NCI-H128 (cell line): Measurements from ENCODE around the gene CTDSP2.
A peak's percentile ranks its signal among the peaks of the same experiment; 100 is the strongest.
"Not testable (repeated sequence)": the region's sequence is repeated elsewhere in the genome, so short reads cannot be mapped to it uniquely, and the experiment has no call there.

Source experiments
- DNase-seq: peaks from one replicate; lab custom pipeline; 2025; ENCODE audit not compliant: unreplicated experiment; lab: John Stamatoyannopoulos, UW

CTDSP2 gene

DNA sequence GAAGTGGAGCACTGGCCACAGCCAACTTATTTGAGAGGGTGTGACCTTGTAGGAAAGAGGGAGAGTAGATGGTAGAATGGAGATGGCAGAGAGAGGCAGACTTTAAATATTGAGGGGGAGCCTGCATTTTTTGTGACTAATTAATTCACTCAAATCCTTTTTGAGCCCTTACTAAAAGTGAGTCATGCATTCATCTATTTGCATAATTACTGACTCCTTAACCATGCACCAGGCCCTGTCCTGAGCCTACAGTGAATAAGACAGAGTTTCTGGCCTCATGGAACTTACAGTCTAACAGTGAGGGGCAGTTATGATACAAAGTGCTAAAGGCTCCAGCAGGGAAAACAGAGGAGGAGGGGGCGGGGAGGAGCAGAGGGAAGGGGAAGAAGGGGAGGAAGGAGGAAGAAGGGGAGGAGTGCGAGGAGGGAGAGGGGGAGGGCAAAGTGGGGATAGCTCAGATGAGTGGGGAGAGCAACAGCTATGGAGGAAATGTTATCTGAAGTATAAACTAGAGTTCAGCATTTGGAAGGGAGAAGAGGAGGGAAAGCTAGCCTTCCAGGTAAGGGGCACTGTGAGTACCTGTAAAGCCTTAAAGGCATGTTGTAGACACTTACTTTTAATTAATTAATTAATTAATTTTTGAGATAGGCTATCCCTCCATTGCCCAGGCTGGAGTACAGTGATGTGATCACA is 7.5 kb upstream of the CTDSP2 start:
- DNase-seq: no peak

DNA sequence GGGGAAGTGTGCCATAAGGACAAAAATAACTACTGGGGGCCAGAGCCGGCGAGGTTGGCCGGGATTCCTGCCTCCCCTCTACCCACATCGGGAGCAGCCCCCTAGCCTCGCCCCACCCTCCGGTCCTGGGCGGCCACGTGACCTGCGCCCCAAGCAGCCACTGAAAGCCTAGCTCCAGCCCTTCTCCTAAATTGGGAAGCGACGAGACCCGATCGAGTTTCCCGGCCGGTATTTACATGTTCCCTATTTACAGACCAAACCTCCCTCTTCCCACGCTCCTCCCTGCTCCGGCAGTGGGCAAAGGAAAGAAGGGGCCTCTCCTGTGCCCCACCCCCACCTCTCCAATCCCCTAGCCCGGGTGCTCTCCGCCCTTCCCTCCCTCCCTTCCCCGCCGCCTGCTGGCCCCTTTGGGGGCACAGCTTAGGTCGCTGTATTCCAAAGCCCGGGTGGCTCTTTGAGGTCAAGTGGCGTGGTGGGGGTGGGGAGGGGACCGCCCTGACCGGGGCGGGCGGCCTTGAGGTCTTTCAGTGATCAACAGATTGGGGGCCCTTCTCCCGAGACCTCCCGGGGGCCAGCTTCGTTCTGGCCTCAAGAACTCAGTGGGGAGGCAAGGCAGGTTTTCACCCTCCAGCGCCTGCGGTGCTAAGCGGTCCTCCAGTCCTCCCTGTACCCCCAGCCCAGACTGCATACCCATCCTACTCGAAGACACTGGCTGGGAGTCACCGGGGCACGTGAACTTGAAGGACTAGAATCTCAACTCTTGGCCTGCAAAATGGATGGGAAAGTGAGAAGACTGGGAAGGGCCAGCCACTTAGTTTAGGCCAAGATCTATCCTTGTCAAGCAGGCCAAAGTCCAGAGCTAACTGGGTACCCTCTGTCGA is 6.3 kb upstream of the CTDSP2 start:
- peak; percentile 49 for DNase-seq

DNA sequence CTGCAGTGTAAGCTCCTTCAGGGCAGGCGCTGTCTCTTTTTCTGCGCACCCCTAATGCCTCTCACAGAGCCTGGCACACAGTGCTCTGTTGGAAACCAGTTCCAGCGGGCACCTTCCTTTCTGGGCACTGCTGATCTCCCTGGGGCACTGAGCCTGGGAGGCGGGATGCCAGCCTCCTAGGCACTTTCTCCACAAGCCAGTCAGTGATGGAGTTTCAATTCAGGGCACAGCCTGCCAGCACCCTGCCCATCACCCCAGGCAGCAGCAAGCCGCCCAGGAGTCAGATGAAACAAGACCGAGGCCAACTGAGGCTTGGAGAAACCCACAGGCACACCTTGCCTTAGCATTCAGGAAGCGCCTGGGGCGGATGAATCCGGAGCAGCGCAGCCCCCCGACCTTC is 5.7 kb upstream of the CTDSP2 start:
- DNase-seq: no peak

DNA sequence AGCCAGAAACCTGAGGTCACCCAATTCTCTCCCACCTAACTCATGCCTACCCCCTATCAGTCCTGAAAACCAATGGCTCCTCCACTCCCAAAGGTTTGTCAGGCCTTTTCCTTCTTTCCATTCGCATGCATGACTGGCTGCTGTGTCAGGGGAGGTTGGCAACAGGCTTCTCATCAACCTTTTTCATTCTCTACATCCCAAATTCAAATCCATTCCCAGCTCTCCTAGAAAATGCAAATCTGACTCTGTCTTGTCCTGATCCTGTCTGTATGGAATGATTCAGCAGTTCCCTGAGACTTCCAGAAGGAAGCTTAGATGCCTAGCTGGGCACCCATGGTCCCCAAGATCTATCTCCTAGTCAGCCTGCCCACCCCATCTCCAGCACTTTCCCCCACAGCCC is 5.0 kb upstream of the CTDSP2 start:
- DNase-seq: no peak

DNA sequence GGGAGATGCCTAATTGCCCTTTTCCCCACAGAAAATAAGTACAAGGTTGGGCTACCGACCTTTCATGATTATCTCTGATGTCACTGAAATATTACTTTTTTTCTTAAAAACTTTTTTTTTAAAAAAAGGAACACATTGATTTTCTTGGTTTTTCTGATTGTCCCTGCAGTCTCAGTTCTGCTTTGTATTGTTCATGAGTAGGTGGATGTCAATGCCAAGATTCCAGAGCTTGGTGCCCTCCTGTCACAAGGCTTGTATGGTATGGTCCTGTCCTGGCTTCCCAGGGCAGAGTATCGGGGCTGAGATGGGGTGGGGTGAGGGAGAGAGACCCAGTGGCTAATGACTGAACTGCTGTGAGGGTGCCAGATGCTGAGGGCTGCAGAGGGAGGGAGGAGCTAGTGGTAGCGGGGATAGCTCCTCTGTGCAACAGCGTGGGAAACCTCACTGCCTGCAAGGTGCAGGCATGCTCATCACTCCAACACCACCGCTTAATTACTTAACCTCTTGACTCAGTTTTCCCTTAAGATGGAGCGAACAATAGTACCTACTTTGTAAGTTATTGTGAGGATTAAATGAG is 4.4 kb upstream of the CTDSP2 start:
- DNase-seq: no peak

DNA sequence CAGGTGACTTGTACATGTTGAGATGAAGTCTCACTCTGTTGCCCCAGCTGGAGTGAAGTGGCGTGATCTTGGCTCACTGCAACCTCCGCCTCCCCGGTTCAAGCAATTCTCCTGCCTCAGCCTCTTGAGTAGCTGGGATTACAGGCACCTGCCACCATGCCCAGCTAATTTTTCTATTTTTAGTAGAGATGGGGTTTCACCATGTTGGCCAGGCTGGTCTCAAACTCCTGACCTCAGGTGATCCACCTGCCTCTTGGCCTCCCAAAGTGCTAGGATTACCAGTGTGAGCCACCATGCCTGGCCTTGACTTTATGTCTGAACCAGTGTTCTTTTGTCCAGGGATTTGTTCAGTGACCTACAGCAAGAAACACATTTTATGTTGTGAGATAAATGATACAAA is 2.9 kb upstream of the CTDSP2 start:
- DNase-seq: not testable (repeated sequence)

DNA sequence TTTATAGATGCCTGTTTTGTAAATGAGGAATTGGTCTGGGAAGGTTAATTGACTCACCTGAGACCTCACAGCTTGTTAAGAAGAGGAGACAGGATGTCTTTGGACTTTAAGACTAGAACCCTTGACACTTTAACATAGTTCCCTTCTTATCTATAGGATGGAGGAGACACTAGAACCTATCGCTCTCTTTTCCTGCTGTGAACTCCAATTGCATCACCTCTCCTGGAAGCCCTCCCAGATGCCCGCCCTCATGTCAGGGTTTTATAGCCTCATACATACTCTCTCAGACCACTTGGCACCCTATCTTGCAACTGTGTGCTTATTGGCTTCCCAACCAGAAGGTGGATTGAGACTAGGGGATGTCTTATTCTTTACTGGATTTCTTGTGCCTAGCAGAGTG is 2.5 kb upstream of the CTDSP2 start:
- DNase-seq: no peak

DNA sequence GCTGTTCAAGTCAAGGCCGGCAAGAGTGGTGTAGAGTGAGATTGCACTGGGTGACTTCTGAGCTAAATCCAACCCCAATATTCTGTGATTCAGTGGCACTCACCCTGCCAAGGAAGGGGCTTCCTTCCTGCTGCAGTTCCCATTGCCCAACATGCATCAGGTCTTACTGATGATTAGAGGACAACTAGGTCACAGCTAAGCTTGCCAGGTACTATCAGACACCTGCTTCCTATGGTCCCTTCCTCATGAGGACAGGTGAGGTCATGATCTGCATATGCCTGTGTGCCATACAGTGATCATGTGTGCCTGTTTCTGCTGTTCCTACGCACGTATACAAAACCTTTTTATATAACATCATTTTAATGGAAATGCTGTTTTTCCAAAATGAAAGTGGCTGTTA is 1.7 kb upstream of the CTDSP2 start:
- DNase-seq: no peak

DNA sequence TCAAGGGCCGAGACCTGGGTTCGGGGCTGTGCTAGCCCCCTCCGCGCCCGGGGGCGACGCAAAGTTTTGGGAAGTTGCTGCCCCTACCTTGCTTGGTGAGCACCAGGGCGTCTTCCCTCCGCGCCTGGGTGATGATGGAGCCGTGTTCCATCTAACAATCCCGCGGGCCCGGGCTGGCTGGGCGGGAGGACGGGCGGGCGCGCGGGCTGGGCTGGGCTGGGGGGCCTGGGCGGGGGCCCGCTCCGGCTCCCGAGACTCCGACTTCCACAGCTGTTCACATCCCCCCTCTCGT is 298 bp downstream of the CTDSP2 start:
- no peak for DNase-seq

DNA sequence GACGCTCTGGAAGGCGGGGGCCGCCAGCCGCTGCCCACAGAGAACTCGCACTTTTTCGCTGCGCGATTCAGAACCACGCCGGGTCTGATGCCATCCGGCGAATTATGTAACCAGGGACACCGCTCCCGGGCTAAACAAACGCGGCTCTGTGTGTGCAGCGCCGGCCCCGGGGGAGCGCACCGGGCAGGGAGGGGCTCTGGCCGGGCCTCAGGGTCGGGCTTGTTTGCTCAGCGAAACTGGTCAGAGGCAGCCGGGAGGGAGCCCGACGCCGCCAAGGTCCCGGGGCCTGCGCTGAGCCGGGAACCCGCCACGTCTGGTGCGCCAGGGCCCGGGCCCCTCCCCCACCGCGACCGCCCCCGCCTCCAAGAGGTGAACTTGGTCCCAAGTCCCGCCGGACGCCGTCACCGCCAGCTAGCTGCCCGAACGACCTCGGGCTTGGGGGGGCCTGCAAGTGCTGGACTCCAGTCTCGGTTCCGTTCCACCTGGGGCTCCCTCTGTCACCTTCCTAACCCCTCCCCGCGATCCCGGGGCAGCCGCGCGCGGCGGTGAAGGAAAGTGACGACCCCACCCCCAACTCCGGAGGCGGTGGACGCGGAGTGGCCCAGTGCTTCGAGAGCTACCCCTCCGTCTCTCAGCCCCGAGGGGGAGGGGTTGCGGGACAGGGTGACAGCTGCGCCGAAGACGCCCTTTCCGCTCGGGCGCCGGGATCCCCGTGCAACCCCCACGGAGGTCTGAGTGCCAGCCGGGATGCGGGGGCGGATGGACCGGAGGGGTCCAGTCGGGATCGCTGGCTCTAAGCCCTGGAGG is 848 bp downstream of the CTDSP2 start:
- no peak for DNase-seq

DNA sequence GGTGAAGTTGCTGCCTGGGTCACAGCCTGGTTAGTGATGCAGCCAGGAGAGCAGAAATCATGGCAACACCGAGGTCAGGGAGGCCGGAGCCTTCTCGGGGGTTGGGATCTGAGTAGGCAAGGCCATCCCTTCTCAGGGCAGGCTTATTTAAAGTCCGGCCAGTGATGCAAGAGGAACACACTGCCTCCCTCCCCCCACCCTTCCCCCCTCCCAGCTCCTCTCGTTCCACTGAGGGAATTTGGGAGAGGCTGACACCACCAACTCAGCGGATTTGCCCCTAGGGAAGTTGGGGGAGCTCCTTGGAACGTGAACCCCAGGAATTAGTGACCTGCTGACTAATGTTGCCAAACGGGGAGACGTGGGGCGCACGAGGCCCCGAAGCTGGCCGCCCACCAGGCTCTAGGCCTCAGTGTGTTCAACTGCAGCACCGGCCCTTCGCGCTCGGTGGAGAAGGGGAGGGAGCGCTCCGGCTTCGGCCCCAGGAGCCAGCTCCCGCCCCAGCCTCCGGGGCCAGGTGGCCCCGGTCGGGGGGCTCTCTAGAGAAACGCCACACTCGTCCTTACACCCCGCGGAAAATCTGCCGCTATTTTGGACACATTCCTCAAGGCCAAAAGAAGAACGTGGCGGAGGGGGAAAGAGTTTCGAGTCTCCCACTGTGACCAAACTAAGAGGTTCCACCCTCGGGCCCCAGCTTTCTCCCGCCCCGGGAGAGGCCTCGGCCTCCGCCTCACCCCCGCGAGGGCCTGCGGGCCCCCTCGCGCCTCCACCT is 1.6 kb downstream of the CTDSP2 start:
- no peak for DNase-seq

DNA sequence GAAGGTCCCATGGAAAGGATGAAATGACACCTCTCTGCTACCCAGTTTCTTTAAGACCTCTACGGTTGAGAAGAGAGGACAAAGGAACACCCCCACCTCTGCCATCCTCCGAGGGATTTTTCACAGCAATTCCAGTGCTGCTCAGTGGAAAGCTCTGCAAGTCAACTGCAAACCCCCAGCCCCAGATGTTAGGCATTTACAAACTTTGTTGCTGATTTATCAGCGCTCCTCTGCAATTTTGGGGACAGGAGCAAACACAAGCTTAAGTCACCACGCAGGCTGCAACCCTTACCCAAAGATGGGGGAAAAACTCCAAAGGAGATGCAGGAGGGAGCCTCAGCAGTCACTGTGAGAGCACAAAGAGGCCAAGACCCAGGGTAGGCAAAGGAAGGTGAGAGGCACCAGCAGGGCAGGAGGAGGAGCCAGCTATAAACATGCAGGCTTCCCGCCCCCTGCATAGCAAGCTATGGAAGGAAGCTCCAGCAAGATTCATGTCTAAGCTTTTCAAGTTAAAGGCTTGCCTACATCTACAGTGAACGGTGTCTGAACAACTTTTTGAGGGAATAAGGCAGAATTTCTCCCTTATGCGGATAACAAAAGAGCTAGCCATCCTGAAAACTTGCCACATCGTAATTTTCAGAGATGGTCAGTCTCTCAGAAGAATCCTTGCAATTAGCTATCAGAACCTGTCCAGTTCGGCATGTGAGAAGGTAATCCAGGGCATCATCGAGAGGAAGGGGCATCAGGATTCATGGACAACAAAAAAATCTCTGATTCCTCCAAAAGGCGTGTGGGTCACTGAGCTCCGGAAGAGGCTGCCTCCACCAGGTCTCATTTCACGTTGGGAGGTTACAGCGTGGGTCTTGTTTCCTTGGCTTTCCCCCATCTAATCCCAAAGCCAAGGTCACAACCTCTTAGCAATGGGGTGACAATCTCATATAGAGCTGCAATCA is 3.9 kb downstream of the CTDSP2 start:
- no peak for DNase-seq

DNA sequence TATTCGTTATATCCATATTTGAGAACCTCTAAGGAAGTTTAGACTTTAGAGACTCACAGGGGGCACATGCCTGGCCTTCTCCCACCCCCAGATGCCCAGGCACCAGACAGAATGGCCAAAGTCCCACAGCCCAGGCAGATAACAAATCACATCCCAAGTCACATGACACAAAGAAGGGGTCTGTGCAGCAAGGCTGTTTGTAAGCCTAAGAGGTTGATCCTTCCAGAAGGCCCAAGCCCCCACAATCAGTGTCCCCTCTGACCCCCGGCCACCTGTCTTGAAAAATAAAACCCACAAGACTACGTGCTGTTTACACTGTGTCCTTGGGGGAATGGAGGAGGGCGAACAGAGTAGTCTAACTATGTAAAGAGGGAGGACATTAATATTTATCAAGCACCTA is 5.1 kb downstream of the CTDSP2 start:
- no peak for DNase-seq

DNA sequence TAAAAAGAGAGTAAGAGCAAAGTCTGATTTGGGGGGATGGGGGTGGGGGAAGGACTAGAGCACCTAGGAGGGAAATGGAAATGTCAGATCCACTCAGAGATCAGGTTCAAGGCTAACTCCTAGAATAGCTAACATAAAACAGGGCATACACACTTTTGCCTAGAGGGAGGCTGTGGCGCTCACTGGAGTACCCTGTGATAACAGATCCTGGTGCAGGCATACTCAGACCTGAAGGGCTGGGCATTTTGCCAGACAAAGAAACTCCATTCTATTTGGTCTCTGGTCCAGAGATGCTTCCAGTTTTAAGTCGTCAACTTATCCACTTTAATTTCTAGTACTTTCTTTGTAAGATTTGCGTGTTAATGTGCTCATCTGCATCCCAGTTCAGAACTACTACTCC is 5.8 kb downstream of the CTDSP2 start:
- DNase-seq: peak; percentile 65

DNA sequence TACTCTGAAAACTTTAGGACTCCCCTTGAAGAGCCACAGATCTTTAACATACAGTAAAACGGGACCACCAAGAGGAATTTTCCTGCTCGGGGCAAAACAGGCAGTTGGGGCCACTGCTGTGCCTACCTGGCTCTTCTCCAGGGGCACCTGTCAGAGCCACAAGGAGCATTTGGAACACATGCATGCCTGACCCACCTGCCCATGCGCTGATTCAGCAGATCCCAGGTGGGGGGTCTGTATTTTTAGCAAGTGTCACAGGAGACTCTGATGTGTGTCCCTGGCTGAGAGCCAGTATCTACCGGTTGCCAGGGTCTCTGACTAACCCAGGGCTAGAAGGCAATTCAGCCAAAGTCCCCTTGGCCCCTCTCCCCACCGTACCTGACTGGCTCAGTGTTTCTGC is 6.5 kb downstream of the CTDSP2 start:
- peak; percentile 56 for DNase-seq

DNA sequence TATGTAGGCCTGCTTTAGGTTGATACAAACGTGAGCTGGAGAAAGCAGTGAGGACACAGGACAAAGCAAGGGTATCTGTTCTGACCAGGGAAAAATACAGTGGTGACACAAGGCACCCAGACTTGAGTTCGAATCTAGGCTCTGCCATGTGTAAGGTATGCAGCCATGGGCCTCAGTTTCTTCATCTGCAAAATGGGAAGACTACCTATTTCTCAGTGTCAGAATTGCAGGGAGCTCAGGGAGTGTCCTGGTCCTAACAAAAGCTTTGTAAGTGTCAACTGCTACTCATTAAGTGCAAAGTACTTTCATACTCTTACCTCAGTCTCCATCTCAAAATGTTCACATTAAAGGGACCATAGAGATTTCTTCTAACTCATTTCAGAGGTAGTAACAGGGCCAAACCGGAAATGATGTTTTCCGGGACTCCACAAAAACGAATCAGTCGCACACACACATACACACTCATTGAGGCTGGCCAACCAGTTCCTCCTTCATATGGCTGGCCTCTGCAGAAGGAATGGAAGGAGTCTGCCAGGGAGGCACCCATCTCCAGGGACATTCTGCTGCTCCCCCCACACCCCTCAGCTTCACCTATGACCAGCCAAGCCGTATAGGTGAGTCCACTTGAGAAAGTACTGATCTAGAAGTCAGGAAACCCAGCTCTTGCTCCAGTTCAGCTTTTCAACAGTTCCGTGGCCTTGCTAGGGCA is 7.8 kb downstream of the CTDSP2 start:
- no peak for DNase-seq

DNA sequence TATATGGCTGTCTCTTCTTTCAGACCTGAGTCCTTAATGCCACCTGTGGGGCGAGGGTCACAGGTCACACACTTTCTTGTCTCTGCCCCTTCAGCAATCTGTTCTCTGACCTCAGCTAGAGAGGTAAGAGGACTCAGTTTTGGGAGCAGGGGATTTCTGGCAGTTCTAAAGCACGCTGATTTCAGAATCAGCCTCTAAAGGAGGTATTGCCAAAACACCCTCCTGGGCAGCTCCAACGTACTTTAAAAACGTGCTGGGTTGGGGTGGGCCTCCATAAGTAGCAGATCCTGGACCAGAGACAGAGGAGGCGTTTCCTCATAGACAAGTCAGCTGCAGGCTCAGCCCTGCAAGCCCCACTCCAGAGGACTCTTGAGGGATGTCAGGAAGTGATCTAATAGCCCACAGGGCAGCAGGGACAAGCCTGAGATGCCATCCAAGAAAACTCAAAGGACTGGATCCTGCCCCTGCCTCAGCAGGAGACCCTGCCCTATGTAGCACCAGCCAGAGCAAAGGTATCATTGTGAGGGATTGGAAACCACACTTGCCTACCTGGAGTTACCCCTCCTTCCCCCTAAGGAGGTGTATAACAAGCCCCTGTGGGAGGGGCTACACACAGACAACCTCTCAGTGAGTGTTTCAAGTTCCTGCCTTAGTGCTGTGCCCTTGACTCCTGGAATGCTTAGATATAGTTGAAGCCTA is 8.5 kb downstream of the CTDSP2 start:
- no peak for DNase-seq
